Peyer's patch (tissue), 4 donors: ENCODE measurements around the gene ACYP1.

ENCODE experiments used
- POLR2A ChIP-seq, 2 donors: fragments of 450-650 bp; IDR thresholded peaks; one replicate each; pipeline ENCODE4 v1.5.1; 2017; ENCODE audit warnings: antibody characterized with exemption in 2 of 2, mild to moderate bottlenecking in 2 of 2, moderate library complexity in 2 of 2
- TF ChIP-seq, protein P1 (sequence below), 6 experiments: fragments of 450-650 bp in 4 of 6; fragments of 200-600 bp in 2 of 6; sonication (generic) in 1 of 6; IDR thresholded peaks; one replicate each; pipeline ENCODE4 v1.5.1; 2017 to 2019; ENCODE audit warnings: antibody characterized with exemption in 6 of 6, mild to moderate bottlenecking in 3 of 6, moderate library complexity in 1 of 6

DNA sequence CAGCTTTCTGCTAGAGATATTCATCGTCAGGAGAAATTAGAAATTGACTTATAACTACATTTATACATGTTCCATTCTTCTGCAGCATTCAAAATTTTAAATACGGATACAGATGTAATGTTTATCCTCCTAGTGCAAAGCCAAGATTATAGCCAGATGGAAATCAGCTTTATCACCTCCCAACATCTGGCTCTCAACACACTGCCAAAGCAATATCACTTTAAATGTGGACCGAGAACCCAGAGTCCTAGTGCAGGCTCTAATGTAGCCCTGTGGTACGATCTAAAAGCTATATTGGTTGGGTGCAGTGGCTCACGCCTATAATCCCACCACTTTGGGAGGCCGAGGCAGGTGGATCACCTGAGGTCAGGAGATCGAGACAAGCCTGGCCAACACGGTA, 19.1 kb downstream of the ACYP1 start:
- TF ChIP-seq, protein P1, sequence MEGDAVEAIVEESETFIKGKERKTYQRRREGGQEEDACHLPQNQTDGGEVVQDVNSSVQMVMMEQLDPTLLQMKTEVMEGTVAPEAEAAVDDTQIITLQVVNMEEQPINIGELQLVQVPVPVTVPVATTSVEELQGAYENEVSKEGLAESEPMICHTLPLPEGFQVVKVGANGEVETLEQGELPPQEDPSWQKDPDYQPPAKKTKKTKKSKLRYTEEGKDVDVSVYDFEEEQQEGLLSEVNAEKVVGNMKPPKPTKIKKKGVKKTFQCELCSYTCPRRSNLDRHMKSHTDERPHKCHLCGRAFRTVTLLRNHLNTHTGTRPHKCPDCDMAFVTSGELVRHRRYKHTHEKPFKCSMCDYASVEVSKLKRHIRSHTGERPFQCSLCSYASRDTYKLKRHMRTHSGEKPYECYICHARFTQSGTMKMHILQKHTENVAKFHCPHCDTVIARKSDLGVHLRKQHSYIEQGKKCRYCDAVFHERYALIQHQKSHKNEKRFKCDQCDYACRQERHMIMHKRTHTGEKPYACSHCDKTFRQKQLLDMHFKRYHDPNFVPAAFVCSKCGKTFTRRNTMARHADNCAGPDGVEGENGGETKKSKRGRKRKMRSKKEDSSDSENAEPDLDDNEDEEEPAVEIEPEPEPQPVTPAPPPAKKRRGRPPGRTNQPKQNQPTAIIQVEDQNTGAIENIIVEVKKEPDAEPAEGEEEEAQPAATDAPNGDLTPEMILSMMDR (IDR thresholded peaks at IDR 0.05), result no peak
- TF ChIP-seq POLR2A (IDR thresholded peaks at IDR 0.05), result no peak
